22Rv1 (cell line): ENCODE data around the gene DCDC2C.

ENCODE experiments used
- CTCF ChIP-seq: fragments of 450-650 bp; IDR thresholded peaks from 2 replicates; pipeline ENCODE4 v1.5.1; 2017; ENCODE audit warnings: mild to moderate bottlenecking
- ZFX ChIP-seq: fragments of 450-650 bp; IDR thresholded peaks from 2 replicates; pipeline ENCODE4 v1.6.1; 2017; ENCODE audit warnings: antibody characterized with exemption, borderline replicate concordance

GRCh38 chr2:3739313-3739712 lies 35.9 kb downstream of the DCDC2C start:
- no peak for TF ChIP-seq CTCF
- no peak for TF ChIP-seq ZFX
